SKM-1 (cell line): ENCODE measurements around the gene LDLRAD4.
A peak's percentile ranks its signal among the peaks of the same experiment; 100 is the strongest.

Experiments
- DNase-seq: peaks from one replicate; lab custom pipeline; 2025; ENCODE audit not compliant: unreplicated experiment; lab: John Stamatoyannopoulos, UW

The LDLRAD4 gene

GRCh38 chr18:13558124-13558523, 339.6 kb downstream of the LDLRAD4 start:
- DNase-seq, result peak; percentile 52

- DNase-seq, result no peak
Measured at GRCh38 chr18:13558790-13559189, 340.2 kb downstream of the LDLRAD4 start.

- DNase-seq, result no peak
Measured at GRCh38 chr18:13559754-13560153, 341.2 kb downstream of the LDLRAD4 start.

- no peak for DNase-seq
Measured at GRCh38 chr18:13560306-13560705, 341.7 kb downstream of the LDLRAD4 start.

- no peak for DNase-seq
Measured at GRCh38 chr18:13562494-13563029, 344.0 kb downstream of the LDLRAD4 start.

GRCh38 chr18:13563390-13563805, 344.8 kb downstream of the LDLRAD4 start:
- DNase-seq, result no peak

- no peak for DNase-seq
Measured at GRCh38 chr18:13564579-13564978, 346.0 kb downstream of the LDLRAD4 start.

- DNase-seq, result no peak
Measured at GRCh38 chr18:13565228-13565627, 346.7 kb downstream of the LDLRAD4 start.

GRCh38 chr18:13566941-13567746, 348.6 kb downstream of the LDLRAD4 start:
- no peak for DNase-seq

GRCh38 chr18:13568443-13569392, 350.2 kb downstream of the LDLRAD4 start:
- no peak for DNase-seq

GRCh38 chr18:13570216-13570615, 351.7 kb downstream of the LDLRAD4 start:
- no peak for DNase-seq

- no peak for DNase-seq
Measured at GRCh38 chr18:13570856-13571495, 352.4 kb downstream of the LDLRAD4 start.

GRCh38 chr18:13572148-13572547, 353.6 kb downstream of the LDLRAD4 start:
- no peak for DNase-seq

GRCh38 chr18:13572721-13573120, 354.2 kb downstream of the LDLRAD4 start:
- DNase-seq, result no peak

GRCh38 chr18:13573750-13574149, 355.2 kb downstream of the LDLRAD4 start:
- no peak for DNase-seq

GRCh38 chr18:13574355-13574754, 355.8 kb downstream of the LDLRAD4 start:
- no peak for DNase-seq

- DNase-seq, result no peak
Measured at GRCh38 chr18:13574761-13575160, 356.2 kb downstream of the LDLRAD4 start.

- DNase-seq, result no peak
Measured at GRCh38 chr18:13576598-13576997, 358.0 kb downstream of the LDLRAD4 start.

- peak; percentile 78 for DNase-seq
Measured at GRCh38 chr18:13577091-13577697, 358.6 kb downstream of the LDLRAD4 start.

GRCh38 chr18:13577781-13578180, 359.2 kb downstream of the LDLRAD4 start:
- no peak for DNase-seq

GRCh38 chr18:13578400-13578799, 359.8 kb downstream of the LDLRAD4 start:
- no peak for DNase-seq
